MG63 (cell line): Measurements from ENCODE around the gene HINFP. TPM values are rescaled to one million over a fixed set of nuclear protein-coding genes. Genes with fewer than 3 reads are reported as not detected.
"Not testable (repeated sequence)": the region's sequence is repeated elsewhere in the genome, so short reads cannot be mapped to it uniquely, and the experiment has no call there.

Source experiments
- DNase-seq: peaks from one replicate; pipeline ENCODE4 v3.0.0-alpha.2; 2020
- H3K27me3 ChIP-seq: fragments of 250-450 bp; sonication (Bioruptor Pico); 2 replicates; pipeline ENCODE4 v1.5.1; 2020; ENCODE audit warnings: mild to moderate bottlenecking, moderate library complexity
- H3K36me3 ChIP-seq: fragments of 250-450 bp; sonication (Bioruptor Pico); 2 replicates; pipeline ENCODE4 v1.5.1; 2020; ENCODE audit warnings: mild to moderate bottlenecking, moderate library complexity
- H3K4me3 ChIP-seq: fragments of 250-450 bp; sonication (Bioruptor Pico); 2 replicates; pipeline ENCODE4 v1.5.1; 2020; ENCODE audit warnings: mild to moderate bottlenecking, moderate library complexity
- H3K9me3 ChIP-seq: fragments of 250-450 bp; sonication (Bioruptor Pico); 2 replicates; pipeline ENCODE4 v1.5.1; 2020; ENCODE audit warnings: mild to moderate bottlenecking, moderate library complexity
- total RNA-seq: library from RNA; depleted of rRNA; stranded (reverse); fragments of >200 nt; shearing (Covaris generic); gene quantifications from 2 replicates; pipeline ENCODE4 v1.2.3, GENCODE V29; 2014; ENCODE audit warnings: low replicate concordance

The HINFP gene
- total RNA-seq, 1 experiment from 2014 or later, result 27.5 TPM

- Histone ChIP-seq H3K36me3 (peaks cover 13% of the 10 kb centered on the region), H3K4me3 (no peak overlapping the region), H3K27me3 (no peaks in the 10 kb centered on the region), H3K9me3 (no peaks in the 10 kb centered on the region)
- DNase-seq, result peak; percentile 15
These were observed 13.1 kb downstream of the HINFP start for GRCh38 chr11:119134389-119134978.

- not testable (repeated sequence) for H3K4me3 ChIP-seq, H3K9me3 ChIP-seq, H3K36me3 ChIP-seq, DNase-seq, H3K27me3 ChIP-seq
These were observed 17.9 kb downstream of the HINFP start for GRCh38 chr11:119139276-119139675.

GRCh38 chr11:119144825-119145486, 23.6 kb downstream of the HINFP start:
- no peaks in the 10 kb centered on the region for H3K9me3 ChIP-seq
- no peak overlapping the region for H3K4me3 ChIP-seq
- no peaks in the 10 kb centered on the region; the same call in 1 of the 2 replicates for H3K27me3 ChIP-seq
- DNase-seq, result peak; percentile 77
- H3K36me3 ChIP-seq, result no peaks in the 10 kb centered on the region

- Histone ChIP-seq H3K4me3 (no peak overlapping the region), H3K9me3 (no peaks in the 10 kb centered on the region), H3K27me3 (no peaks in the 10 kb centered on the region; the same call in 1 of the 2 replicates), H3K36me3 (no peaks in the 10 kb centered on the region)
- DNase-seq, result no peak
These were observed 24.2 kb downstream of the HINFP start for GRCh38 chr11:119145551-119145950.

GRCh38 chr11:119147604-119148333, 26.4 kb downstream of the HINFP start:
- H3K27me3 ChIP-seq, result no peaks in the 10 kb centered on the region; the same call in 1 of the 2 replicates
- H3K4me3 ChIP-seq, result no peak overlapping the region
- no peak for DNase-seq
- no peaks in the 10 kb centered on the region for H3K9me3 ChIP-seq
- H3K36me3 ChIP-seq, result no peaks in the 10 kb centered on the region

- peak overlapping the region; percentile 51 for H3K4me3 ChIP-seq
- H3K27me3 ChIP-seq, result no peaks in the 10 kb centered on the region; the same call in 1 of the 2 replicates
- no peak for DNase-seq
- H3K36me3 ChIP-seq, result no peaks in the 10 kb centered on the region
- no peaks in the 10 kb centered on the region for H3K9me3 ChIP-seq
These were observed 27.3 kb downstream of the HINFP start for GRCh38 chr11:119148720-119149017.

GRCh38 chr11:119149018-119149785, 27.8 kb downstream of the HINFP start, which contains the start of gene ABCG4:
Gene ABCG4 (plus strand): TSS chr11:119149052. CDS start chr11:119149966, 914 bp downstream.
- DNase-seq, result peak; percentile 17
- H3K27me3 ChIP-seq, result no peaks in the 10 kb centered on the region; the same call in 1 of the 2 replicates

GRCh38 chr11:119149786-119150275, 28.5 kb downstream of the HINFP start:
- Histone ChIP-seq H3K36me3 (no peaks in the 10 kb centered on the region), H3K27me3 (no peaks in the 10 kb centered on the region; the same call in 1 of the 2 replicates), H3K4me3 (no peak overlapping the region), H3K9me3 (no peaks in the 10 kb centered on the region)
- no peak for DNase-seq

More at GRCh38 chr11:119149018-119149785, 27.8 kb downstream of the HINFP start, which contains the start of gene ABCG4:
- Histone ChIP-seq H3K4me3 (peak within 1 kb of the TSS; percentile 51), H3K9me3 (no peaks in the 10 kb centered on the region), H3K36me3 (no peaks in the 10 kb centered on the region)

GRCh38 chr11:119152043-119152442, 30.7 kb downstream of the HINFP start:
- no peaks in the 10 kb centered on the region for H3K9me3 ChIP-seq
- H3K36me3 ChIP-seq, result no peaks in the 10 kb centered on the region
- DNase-seq, result no peak
- H3K4me3 ChIP-seq, result no peak overlapping the region
- no peaks in the 10 kb centered on the region; the same call in 1 of the 2 replicates for H3K27me3 ChIP-seq

- Histone ChIP-seq H3K36me3 (no peaks in the 10 kb centered on the region), H3K4me3 (no peak overlapping the region), H3K27me3 (no peaks in the 10 kb centered on the region; the same call in 1 of the 2 replicates), H3K9me3 (no peaks in the 10 kb centered on the region)
- DNase-seq, result no peak
These were observed 31.2 kb downstream of the HINFP start for GRCh38 chr11:119152604-119153003.

- no peak overlapping the region for H3K4me3 ChIP-seq
- no peaks in the 10 kb centered on the region; the same call in 1 of the 2 replicates for H3K27me3 ChIP-seq
- H3K9me3 ChIP-seq, result no peaks in the 10 kb centered on the region
- DNase-seq, result no peak
- H3K36me3 ChIP-seq, result no peaks in the 10 kb centered on the region
These were observed 31.9 kb downstream of the HINFP start for GRCh38 chr11:119153049-119153818.

GRCh38 chr11:119154178-119154577, 32.8 kb downstream of the HINFP start:
- Histone ChIP-seq H3K4me3 (no peak overlapping the region), H3K36me3 (no peaks in the 10 kb centered on the region), H3K9me3 (no peaks in the 10 kb centered on the region), H3K27me3 (no peaks in the 10 kb centered on the region)
- no peak for DNase-seq

GRCh38 chr11:119155733-119156492, 34.5 kb downstream of the HINFP start:
- Histone ChIP-seq H3K4me3 (no peak overlapping the region), H3K9me3 (no peaks in the 10 kb centered on the region), H3K36me3 (no peaks in the 10 kb centered on the region), H3K27me3 (no peaks in the 10 kb centered on the region)
- peak; percentile 43 for DNase-seq

GRCh38 chr11:119156496-119156895, 35.1 kb downstream of the HINFP start:
- Histone ChIP-seq H3K36me3 (no peaks in the 10 kb centered on the region), H3K4me3 (no peak overlapping the region), H3K9me3 (no peaks in the 10 kb centered on the region), H3K27me3 (no peaks in the 10 kb centered on the region)
- no peak for DNase-seq

GRCh38 chr11:119157063-119157462, 35.7 kb downstream of the HINFP start:
- Histone ChIP-seq H3K27me3 (no peaks in the 10 kb centered on the region), H3K4me3 (no peak overlapping the region), H3K36me3 (no peaks in the 10 kb centered on the region), H3K9me3 (no peaks in the 10 kb centered on the region)
- no peak for DNase-seq
